Progenitor cell of endocrine pancreas (in vitro differentiated cells): ENCODE data around the gene SPACA7. TPM values are rescaled to one million over a fixed set of nuclear protein-coding genes. Genes with fewer than 3 reads are reported as not detected.
A peak's percentile ranks its signal among the peaks of the same experiment; 100 is the strongest.

ENCODE experiments used
- DNase-seq: peaks from one replicate; pipeline ENCODE4 v3.0.0; 2021; ENCODE audit warnings: low spot score; ENCODE audit not compliant: unreplicated experiment
- H3K27ac Mint-ChIP-seq: 2 replicates; pipeline ENCODE4 v1.8.0; 2021; ENCODE audit warnings: mild to moderate bottlenecking, moderate library complexity, mixed read lengths
- H3K27me3 Mint-ChIP-seq: 2 replicates; pipeline ENCODE4 v1.8.0; 2021; ENCODE audit warnings: mixed read lengths
- H3K36me3 Mint-ChIP-seq: 2 replicates; pipeline ENCODE4 v1.8.0; 2022; ENCODE audit warnings: mixed read lengths; ENCODE audit not compliant: insufficient read depth
- H3K4me1 Mint-ChIP-seq: 2 replicates; pipeline ENCODE4 v1.8.0; 2021; ENCODE audit warnings: low read depth, mixed read lengths
- H3K4me3 Mint-ChIP-seq: 2 replicates; pipeline ENCODE4 v1.8.0; 2021; ENCODE audit warnings: low read depth, mild to moderate bottlenecking, moderate library complexity, mixed read lengths
- H3K9me3 Mint-ChIP-seq: 2 replicates; pipeline ENCODE4 v1.8.0; 2021; ENCODE audit warnings: low read depth, mixed read lengths
- total RNA-seq: library from RNA; stranded (reverse); gene quantifications from 2 replicates; pipeline ENCODE4 v1.2.1, GENCODE V29; 2021
- TF ChIP-seq, protein P1 (sequence below): fragments of 200-600 bp; sonication (generic); IDR thresholded peaks from one replicate; pipeline ENCODE4 v1.5.0; 2021; ENCODE audit warnings: antibody characterized with exemption, mild to moderate bottlenecking; ENCODE audit not compliant: unreplicated experiment

Gene SPACA7
- total RNA-seq, 1 donor from 2014 or later = not detected

DNA sequence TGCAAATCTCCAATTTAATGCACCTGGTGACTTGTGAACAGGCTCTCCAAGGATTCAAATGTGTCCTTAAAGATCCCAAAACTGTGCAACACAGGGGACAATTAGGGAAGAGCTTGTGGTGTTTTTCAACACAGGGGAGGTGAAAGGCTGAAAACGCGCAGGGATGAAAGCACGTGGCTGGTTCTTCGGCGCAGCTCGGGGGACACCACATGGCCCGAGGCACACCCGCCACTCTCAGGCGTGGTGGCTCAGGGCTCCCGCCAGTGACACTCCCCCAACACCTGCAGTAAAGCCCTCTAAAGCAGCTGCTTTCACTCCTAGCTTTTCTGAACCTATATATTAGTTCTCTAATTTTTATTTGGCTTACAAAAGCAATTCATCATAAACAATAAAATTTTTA, 91.9 kb downstream of the SPACA7 start:
- Mint-ChIP-seq H3K27ac (no peak overlapping the region), H3K4me1 (no peaks in the 10 kb centered on the region), H3K9me3 (peaks cover 11% of the 10 kb centered on the region), H3K36me3 (peaks cover 4% of the 10 kb centered on the region), H3K27me3 (no peaks in the 10 kb centered on the region), H3K4me3 (no peak overlapping the region)
- DNase-seq = no peak
- TF ChIP-seq, protein P1, sequence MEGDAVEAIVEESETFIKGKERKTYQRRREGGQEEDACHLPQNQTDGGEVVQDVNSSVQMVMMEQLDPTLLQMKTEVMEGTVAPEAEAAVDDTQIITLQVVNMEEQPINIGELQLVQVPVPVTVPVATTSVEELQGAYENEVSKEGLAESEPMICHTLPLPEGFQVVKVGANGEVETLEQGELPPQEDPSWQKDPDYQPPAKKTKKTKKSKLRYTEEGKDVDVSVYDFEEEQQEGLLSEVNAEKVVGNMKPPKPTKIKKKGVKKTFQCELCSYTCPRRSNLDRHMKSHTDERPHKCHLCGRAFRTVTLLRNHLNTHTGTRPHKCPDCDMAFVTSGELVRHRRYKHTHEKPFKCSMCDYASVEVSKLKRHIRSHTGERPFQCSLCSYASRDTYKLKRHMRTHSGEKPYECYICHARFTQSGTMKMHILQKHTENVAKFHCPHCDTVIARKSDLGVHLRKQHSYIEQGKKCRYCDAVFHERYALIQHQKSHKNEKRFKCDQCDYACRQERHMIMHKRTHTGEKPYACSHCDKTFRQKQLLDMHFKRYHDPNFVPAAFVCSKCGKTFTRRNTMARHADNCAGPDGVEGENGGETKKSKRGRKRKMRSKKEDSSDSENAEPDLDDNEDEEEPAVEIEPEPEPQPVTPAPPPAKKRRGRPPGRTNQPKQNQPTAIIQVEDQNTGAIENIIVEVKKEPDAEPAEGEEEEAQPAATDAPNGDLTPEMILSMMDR = no peak

DNA sequence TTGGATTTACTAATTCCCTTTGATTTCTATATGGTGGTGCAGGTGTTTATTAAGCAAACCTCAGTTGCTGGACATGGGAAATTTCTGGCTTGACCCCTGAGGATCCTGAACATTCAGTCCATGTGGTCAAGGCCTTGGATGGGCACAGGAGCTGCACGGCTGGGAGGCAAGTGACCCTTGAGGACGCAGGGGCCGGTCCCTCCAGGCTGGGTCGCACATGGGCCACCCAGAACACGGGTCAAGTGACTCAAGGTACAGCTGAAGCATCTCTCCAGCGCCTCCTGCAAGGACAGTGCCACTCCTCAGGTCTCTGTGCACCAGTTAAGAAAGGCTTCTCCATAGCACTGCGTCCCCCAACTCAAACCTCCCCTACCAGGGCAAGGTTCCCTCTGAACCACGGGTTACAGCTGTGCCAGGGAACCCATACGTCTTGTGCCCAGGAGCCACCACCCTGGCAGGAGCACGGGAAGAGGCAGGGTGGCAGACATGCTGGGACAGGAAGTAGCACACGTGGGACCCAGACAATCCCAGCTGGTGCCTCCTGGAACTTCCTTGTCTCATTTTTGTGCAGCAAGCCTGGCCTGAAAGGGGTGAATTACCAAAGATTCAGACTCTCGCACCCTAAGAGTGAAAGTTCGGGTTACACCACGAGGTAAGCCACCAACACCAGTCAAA, 93.1 kb downstream of the SPACA7 start:
- TF ChIP-seq, protein P1 = no peak
- peaks cover 4% of the 10 kb centered on the region for H3K36me3 Mint-ChIP-seq
- H3K9me3 Mint-ChIP-seq = peaks cover 11% of the 10 kb centered on the region
- H3K4me3 Mint-ChIP-seq = no peak overlapping the region
- no peaks in the 10 kb centered on the region for H3K27me3 Mint-ChIP-seq
- DNase-seq = no peak
- H3K4me1 Mint-ChIP-seq = no peaks in the 10 kb centered on the region
- H3K27ac Mint-ChIP-seq = no peak overlapping the region

DNA sequence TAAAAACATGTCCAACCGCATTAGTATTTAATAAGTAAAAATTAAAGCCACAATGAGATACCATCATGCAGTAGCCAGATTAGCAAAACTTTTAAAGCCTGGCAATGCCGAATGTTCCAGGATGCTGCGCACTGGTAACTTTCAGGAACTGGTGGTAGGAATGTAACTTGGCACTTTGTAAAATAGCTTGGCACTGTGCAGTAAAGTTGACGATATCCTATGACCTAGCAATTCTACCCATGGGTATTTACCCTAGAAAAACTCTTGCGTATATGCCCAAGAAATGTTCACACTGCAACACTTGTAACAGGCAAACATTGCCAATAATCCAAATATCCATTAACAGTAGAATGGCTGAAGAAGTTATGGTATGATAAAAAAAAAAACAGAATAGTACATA, 97.7 kb downstream of the SPACA7 start:
- H3K27me3 Mint-ChIP-seq = no peaks in the 10 kb centered on the region
- H3K27ac Mint-ChIP-seq = no peak overlapping the region
- TF ChIP-seq, protein P1 = peak; percentile 12
- no peak overlapping the region for H3K4me3 Mint-ChIP-seq
- no peaks in the 10 kb centered on the region for H3K4me1 Mint-ChIP-seq
- H3K9me3 Mint-ChIP-seq = peaks cover 11% of the 10 kb centered on the region
- peaks cover 4% of the 10 kb centered on the region for H3K36me3 Mint-ChIP-seq
- no peak for DNase-seq

DNA sequence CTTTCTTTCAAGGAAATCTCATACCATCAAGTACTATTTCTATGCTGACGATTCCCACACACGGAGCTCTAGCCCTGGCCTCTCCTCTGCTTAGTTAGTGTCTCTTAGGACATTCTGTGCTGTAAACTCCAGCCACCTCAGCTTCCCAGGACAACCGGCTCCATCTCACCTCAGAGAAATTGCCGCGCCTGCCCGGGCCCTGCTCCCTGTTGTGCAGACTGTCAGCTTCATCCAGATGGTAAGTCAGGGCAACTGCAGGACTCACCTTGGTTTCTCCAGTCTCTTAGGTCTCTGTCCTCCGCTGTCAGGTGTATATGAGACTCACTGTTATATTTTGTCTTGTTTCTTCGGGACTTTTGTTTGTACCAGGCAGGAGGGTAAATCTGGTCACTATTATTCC, 98.7 kb downstream of the SPACA7 start:
- DNase-seq = no peak
- no peak overlapping the region for H3K4me3 Mint-ChIP-seq
- H3K9me3 Mint-ChIP-seq = peaks cover 11% of the 10 kb centered on the region
- TF ChIP-seq, protein P1 = no peak
- peaks cover 4% of the 10 kb centered on the region for H3K36me3 Mint-ChIP-seq
- no peak overlapping the region for H3K27ac Mint-ChIP-seq
- H3K4me1 Mint-ChIP-seq = no peaks in the 10 kb centered on the region
- no peaks in the 10 kb centered on the region for H3K27me3 Mint-ChIP-seq

DNA sequence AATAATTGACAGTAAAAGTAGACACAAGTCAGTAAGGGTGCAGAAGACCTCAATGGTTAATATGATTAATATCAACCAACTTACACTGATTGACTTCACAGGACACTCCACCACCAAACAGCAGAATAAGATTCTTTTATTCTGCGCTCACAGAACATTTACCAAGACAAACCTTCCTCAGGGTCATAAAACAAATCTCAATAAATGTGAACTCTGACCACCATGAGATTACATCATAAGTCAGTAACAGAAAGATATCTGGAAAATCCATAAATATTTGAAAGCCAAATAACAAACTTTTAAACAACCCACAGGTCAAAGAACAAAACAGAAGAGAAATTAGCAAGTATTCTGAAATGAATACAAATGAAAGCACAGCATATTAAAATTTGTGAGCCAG, 99.7 kb downstream of the SPACA7 start:
- peaks cover 1% of the 10 kb centered on the region for H3K36me3 Mint-ChIP-seq
- H3K27me3 Mint-ChIP-seq = no peaks in the 10 kb centered on the region
- no peak for DNase-seq
- H3K4me3 Mint-ChIP-seq = no peak overlapping the region
- peaks cover 10% of the 10 kb centered on the region for H3K9me3 Mint-ChIP-seq
- H3K27ac Mint-ChIP-seq = no peak overlapping the region
- H3K4me1 Mint-ChIP-seq = no peaks in the 10 kb centered on the region
- TF ChIP-seq, protein P1 = no peak
